NCI-H1105 treated with DMSO at 0.1 percent for 48 hours (cell line): ENCODE results near the gene P3H3.

ENCODE experiments used
- DNase-seq: peaks from one replicate; lab custom pipeline; 2025; lab: John Stamatoyannopoulos, UW

The P3H3 gene

DNA sequence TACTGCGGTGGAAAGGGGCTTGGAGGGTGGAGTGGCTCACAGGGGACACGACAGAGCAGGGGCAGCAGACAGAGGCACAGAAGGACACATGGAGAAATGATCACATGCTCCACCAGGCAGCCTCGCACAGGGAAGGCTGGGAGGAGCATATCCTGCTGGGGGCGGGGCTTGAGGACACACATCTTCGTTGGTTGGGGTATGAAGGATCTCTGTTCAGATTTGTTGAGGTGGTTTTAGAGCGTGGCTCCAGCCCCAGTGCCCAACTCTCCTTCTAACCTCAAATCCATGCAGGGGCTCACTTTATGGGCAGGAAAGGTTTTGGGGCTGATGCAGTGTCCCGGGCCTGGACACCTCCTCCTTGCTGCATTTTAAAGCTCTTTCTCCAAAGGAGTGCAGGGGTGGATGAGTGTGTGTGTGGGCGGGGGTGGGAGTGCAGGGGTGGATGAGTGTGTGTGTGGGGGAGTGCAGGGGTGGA, 733 bp upstream of the P3H3 start:
- DNase-seq: peak; percentile 86

GRCh38 chr12:6828781-6829535, 751 bp downstream of the P3H3 start:
- DNase-seq: peak; percentile 36

DNA sequence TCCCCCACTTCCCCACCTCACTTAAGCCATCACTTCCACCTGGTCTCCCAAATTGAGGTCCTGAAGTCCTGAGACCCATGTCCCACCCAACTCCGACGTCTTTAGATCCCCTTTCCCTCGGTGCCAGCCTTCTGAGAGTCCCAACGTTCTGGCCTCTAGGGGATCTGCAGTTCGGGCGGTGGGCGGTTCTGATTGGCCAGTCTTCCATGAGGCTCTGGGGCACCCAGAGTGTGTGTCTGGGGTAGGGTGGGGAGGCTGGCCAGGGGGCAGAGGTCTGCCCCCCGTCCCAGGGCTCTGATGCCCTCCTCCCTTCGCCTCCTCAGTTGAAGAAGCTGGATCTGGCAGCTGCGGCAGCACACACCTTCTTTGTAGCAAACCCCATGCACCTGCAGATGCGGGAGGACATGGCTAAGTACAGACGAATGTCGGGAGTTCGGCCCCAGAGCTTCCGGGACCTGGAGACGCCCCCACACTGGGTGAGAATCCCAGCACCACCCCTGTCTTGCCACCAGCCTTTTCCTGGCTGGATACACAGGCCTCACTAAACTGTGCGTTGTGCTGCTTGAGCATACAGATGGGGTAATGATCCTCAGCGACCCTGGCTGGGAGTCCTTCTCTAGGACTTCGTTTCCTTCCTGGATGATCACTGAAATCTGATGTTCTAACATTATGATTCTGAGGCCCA, 1.5 kb downstream of the P3H3 start:
- peak; percentile 27 for DNase-seq

GRCh38 chr12:6830286-6830890, 2.2 kb downstream of the P3H3 start:
- no peak for DNase-seq

DNA sequence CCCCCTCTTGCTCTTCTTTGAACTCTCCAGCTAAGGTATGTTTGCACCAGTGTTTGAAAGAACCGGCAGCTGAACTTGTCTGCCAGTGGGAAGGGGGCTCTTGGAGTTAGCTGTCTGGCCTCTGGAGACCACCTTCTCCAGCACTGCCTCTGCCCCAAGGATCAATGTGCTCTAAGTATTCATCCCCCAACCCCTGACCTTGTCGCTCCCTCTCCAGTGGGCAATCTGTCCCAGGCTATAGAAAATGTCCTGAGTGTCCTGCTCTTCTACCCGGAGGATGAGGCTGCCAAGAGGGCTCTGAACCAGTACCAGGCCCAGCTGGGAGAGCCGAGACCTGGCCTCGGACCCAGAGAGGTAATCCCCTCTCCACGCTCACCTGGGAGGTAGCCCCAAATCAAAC, 2.8 kb downstream of the P3H3 start:
- no peak for DNase-seq

DNA sequence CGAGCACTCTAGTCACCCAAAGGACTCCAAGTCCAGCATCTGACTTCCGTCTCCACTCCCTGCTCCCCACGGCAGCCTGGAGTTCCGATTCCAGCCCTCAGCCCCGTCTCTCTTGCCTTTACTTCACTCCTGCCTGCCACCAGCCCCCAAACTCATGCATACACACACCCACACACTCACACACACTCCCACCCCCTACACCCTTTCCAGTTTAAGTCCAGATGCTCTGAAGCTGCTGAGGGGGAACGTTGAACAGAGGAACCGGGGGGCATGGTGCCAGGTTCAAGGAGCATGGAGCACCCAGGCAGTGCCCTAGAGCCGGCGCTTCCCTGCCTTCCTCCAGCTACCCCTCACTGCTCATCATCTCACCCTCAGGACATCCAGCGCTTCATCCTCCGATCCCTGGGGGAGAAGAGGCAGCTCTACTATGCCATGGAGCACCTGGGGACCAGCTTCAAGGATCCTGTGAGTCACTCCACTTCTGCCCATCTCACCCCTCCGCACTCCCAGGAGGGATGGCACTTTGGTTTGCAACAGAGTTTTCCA, 3.3 kb downstream of the P3H3 start:
- DNase-seq: no peak

- DNase-seq: no peak
Measured at GRCh38 chr12:6832125-6832524, 3.9 kb downstream of the P3H3 start.

DNA sequence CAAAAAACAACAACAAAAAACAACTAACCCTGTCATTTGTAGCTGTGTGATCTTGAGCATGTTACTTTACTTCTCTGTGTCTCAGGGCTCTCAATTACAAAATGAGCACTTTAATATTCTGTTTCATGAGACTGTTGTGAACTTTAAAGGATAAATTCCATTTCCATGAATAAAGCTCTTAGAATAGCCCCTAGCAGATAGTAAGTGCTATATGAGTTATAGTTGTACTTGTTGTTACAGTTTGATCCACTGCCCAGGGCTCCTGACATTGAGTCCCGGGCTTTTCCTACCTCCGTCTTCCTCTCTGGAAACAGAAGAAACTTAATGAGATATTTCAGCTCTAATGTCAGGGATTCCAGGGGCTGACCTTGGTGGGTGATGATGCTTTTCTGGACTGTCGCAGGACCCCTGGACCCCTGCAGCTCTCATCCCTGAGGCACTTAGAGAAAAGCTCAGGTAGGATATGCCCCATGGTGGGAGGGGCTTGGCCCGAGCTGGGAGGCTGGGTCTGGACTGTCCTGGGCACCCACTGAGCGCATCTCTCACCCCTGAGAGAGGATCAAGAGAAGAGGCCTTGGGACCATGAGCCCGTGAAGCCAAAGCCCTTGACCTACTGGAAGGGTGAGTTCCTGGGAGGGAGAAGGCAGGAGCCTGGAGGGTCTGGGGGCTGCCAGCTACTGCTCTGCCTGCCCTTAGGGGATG, 5.1 kb downstream of the P3H3 start:
- DNase-seq: no peak

DNA sequence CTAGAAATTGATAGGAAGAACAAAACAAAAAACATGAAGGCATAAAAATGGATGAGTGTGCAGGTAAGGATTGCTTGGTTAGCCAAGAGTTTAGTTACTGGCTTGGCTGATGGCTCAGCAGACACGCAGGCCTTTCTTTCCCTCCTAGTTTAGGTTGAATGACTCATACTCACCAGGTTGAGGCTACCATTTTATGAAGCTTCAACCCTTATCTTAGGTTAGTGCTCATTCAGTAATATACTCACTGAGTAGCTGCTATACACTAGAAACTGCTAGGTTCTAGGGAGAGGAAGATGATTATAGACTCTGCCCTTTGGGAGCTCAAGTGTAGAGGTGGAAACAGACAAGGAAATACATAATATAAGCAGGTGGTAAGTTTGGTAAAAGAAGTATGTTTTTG, 6.0 kb downstream of the P3H3 start:
- no peak for DNase-seq

DNA sequence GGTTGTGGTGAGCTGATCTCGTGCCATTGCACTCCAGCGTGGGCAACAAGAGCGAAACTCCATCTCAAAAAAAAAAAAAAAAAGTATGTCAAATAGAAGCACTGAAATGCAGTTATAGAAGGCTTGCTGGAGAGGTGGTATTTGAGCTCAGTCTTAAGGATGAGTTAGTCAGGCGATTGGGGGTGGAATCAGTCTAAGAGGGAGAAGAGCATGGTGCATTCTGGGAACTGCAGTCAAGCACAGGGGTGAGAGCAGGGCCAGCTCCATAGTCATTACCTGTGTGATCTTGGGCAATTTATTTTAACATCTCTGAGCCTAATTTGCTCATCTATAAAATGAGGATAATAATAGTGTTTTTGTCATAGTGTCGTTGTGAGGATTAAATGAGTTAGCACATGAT, 6.7 kb downstream of the P3H3 start:
- DNase-seq: no peak

DNA sequence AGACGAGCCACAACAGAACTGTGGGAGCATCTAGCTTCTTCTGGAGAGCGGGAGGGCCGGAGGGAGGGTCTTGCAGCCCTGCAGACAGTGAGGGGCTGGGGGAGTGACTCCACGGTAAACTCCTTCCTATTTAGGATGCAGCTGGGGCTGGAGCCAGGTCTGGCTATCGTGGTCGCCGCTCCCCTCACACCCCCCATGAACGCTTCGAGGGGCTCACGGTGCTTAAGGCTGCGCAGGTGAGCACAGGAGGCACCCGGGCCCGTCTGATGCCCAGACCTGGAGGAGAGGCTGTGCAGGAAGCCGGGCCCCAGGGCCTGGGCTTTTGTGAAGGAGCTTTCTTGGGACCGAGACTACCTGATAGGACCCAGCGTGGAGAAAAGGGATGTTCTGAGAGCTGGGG, 8.6 kb downstream of the P3H3 start:
- no peak for DNase-seq

GRCh38 chr12:6837370-6838060, 9.3 kb downstream of the P3H3 start:
- no peak for DNase-seq

- DNase-seq: no peak
Measured at GRCh38 chr12:6838854-6839253, 10.6 kb downstream of the P3H3 start.

DNA sequence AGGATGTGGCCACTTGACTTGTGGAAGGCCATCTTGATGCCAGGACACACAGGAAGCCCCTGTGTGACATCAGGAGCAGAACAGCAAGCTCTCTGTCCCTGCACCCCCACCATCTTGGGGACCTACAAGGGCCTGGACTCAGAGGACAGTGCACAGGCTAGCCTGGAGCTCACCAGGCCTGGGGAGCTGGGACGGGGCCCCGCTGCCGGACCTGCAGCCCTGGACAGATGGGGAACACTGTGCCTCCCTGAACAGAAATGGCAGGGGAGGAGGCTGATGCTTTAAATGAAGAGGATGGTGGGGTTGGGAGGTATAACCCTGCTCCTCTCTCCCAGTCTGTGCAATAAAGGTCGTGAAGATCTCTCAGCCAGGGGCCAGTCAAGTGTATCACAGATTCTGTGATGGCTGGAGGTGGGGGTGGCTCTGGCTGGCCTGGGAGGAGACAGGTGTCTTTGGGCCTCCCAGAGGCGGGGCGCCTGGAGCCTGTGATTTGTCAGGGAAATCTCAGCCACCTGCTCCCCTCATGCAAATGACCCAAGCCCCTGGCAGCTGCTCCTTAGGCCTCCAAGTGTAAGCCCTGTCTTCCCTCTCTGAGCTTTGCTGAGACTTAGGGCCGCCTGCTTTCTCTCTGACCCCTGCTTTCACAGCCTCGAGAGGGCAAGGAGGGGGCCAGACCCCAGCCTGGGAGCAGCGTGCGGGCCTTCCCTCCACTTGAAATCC, 11.4 kb downstream of the P3H3 start:
- DNase-seq: peak; percentile 51

- no peak for DNase-seq
Measured at GRCh38 chr12:6840330-6840729, 12.1 kb downstream of the P3H3 start.

DNA sequence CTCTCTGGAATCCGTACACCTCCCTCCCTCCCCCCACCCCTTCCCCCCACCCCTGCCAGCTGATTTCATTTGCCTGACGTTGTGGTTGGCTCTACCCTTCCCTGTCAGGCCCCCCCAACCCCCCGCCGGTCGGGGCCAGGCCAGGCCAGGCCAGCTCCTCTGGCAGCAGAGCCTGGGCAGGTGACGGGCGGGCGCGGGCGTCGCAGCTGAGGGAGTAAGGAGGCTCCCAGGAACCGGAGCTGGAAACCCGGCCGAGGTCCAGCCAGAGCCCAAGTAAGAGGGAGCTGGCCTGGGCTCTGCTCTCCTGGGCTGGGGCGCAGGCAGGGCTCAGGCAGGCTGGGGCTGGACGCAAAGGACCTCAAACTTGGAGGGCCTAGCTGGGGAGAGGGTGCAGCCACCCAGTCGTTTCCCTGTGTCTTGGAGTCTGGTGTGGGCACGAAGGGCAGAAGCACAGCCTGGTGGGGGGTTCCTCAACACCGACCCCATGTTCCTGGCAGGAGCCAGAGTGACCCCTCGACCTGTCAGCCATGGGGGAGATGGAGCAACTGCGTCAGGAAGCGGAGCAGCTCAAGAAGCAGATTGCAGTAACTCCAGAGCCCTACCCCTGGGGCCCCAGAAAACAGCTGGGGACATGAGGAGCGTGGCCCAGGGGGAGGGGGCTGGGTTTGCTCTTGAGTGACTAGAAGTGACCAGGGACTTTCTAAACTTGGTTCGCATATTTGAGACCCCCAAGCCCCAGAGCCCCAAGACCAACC, 12.7 kb downstream of the P3H3 start, which contains the start of gene GNB3:
Gene GNB3 (plus strand): TSS at position 165 of the 755 bp plus-strand sequence. CDS start 363 bp downstream, at position 528.
- no peak for DNase-seq

DNA sequence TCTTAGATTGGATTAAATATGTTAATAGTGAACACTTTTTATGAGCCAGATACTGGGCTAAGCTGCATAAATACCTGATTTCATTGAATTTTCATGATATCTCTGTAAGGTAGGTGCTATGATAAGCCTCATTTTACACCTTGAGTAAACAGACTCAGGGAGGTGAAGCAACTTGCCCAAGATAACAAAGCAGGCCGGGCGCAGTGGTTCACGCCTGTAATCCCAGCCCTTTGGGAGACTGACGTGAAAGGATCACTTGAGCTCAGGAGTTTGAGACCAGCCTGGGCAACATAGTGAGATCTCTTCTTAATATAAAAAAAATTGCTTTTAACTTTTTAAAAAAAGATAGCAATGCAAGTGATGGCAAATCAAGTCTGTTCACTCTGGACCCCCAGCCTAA, 13.9 kb downstream of the P3H3 start:
- no peak for DNase-seq

DNA sequence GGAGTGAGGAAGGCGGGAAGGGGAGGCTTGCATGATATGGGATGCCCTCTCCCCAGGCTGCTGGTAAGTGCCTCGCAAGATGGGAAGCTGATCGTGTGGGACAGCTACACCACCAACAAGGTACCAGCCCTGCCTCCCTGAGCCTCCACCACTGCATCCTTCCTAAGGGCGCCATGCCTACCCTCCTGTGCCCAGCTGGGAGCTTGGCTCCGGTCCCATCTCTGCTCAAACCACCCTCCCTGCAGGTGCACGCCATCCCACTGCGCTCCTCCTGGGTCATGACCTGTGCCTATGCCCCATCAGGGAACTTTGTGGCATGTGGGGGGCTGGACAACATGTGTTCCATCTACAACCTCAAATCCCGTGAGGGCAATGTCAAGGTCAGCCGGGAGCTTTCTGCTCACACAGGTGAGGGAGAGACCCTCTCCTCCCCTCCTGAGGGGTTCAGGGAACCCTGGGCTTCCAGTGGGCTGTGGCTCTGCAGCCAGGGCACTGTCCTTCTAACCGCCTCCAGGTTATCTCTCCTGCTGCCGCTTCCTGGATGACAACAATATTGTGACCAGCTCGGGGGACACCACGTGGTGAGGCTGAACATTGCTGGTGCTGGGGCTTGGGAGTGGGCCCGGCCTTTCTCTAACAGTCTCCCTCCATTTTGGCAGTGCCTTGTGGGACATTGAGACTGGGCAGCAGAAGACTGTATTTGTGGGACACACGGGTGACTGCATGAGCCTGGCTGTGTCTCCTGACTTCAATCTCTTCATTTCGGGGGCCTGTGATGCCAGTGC, 15.1 kb downstream of the P3H3 start:
- DNase-seq: no peak

DNA sequence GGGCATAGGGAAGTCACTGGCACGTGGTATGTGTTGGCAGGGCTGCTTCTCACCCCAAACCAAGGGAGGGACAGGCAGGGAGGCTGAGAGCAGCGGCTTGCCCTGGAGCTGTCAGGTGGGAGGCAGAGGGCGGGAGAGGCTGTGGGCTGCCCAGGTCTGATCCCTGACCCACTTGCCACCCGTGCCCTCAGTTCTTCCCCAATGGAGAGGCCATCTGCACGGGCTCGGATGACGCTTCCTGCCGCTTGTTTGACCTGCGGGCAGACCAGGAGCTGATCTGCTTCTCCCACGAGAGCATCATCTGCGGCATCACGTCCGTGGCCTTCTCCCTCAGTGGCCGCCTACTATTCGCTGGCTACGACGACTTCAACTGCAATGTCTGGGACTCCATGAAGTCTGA, 17.2 kb downstream of the P3H3 start:
- DNase-seq: no peak
